OCI-LY1 (cell line): ENCODE results near the gene STX18.

ENCODE experiments used
- EZH2 ChIP-seq: fragments of 200-600 bp; sonication (generic), shearing (Covaris generic); IDR thresholded peaks from 2 replicates; pipeline ENCODE4 v1.8.0; 2017; ENCODE audit warnings: borderline replicate concordance, mixed run types, mild to moderate bottlenecking, antibody characterized with exemption, low read length, moderate library complexity, mixed read lengths
- TF ChIP-seq, protein P1 (sequence below): fragments of 200-600 bp; sonication (generic), shearing (Covaris generic); IDR thresholded peaks from 2 replicates; pipeline ENCODE4 v1.5.1; 2017; ENCODE audit warnings: mild to moderate bottlenecking, antibody characterized with exemption, low read length, moderate library complexity, mixed read lengths

DNA sequence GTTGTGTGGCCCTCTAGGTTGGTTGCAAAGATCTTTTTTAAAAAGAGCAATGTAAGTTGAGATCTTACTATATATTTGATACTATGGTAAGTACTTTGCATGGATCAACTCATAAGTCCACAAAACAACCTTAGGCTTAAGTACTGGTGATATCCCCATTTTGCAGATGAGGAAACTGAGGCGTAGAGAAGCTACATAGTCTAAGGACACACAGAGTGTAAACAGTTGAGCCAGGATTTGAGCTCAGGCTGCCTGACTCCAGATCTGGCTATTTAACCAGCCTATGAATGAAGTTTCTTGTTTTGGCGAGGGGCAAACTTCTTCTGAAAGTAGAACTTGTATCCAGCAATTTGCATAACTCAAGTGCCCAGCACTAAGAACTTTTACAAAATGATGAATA lies 38.6 kb upstream of the STX18 start:
- TF ChIP-seq, protein P1, sequence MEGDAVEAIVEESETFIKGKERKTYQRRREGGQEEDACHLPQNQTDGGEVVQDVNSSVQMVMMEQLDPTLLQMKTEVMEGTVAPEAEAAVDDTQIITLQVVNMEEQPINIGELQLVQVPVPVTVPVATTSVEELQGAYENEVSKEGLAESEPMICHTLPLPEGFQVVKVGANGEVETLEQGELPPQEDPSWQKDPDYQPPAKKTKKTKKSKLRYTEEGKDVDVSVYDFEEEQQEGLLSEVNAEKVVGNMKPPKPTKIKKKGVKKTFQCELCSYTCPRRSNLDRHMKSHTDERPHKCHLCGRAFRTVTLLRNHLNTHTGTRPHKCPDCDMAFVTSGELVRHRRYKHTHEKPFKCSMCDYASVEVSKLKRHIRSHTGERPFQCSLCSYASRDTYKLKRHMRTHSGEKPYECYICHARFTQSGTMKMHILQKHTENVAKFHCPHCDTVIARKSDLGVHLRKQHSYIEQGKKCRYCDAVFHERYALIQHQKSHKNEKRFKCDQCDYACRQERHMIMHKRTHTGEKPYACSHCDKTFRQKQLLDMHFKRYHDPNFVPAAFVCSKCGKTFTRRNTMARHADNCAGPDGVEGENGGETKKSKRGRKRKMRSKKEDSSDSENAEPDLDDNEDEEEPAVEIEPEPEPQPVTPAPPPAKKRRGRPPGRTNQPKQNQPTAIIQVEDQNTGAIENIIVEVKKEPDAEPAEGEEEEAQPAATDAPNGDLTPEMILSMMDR: no peak
- no peak for TF ChIP-seq EZH2
